ENCODE data around the gene MCAM.

The MCAM gene

DNA sequence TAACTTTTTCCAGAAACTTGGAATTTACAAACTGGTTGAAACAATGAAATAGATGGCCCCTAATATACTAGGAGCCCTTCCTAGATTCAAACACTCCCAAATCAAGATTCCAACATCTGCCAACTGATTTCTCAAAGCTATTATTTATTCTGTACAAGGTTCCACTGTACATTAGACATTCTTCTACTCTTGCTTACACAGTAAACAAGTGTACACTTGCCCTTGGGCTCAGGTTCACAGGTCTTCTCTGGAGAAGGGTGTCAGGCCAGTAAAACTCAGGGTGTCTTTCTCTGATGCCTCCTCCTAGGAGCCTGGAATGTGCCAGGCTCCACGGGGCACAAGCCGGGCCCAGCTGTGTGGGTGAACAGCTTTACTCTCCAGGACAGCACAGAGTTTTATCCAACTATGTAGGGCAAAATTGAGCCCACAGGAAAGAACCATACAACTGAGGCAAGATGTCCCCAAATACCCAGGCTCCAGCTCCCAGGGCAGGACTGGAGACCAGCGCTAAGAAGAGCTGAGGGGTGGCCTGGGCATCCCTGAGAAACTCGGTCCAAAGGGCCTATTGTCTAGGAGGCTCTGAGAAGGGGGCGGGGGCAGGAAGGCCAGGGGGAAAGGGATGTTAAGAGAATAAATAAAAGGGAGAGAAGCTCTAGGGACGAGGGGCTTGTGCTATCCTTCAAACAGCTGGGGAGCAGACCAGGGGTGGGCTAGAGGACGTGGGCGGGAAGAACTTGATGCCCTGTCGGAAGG, 38.3 kb upstream of the MCAM start:
- Mint-ChIP-seq H3K36me3 (no peaks in the 10 kb centered on the region), H3K27me3 (peaks cover 47 to 69% of the 10 kb centered on the region in 2 donors), H3K27ac (no peak overlapping the region), H3K9me3 (no peaks in the 10 kb centered on the region), H3K4me3 (peak overlapping the region; percentile 14 to 21), H3K4me1 (peaks cover 18 to 38% of the 10 kb centered on the region in 2 donors)
- no peak for ATAC-seq (replicated peaks)
- no peak for DNase-seq

DNA sequence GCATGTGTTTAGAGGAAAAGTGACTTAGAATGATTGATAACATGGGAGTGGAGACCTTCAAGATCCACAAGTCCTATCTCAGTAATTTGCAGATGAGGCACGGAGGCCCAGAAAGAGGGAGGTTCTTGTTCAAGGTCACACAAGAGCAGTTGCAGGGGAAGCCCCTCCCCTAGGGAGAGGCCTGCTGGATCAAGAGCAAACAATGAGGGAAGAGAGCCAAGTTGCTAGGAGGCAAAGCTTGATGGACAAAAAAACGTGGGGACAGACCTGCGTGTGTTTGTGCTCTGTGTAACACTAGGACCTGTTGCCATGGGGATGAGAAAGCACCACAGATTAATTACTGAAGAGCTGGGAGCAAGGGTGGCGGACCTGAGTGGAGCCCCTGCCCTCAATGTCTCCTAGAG, 35.9 kb upstream of the MCAM start:
- Mint-ChIP-seq H3K27ac (no peak overlapping the region), H3K27me3 (peaks cover 47 to 81% of the 10 kb centered on the region in 2 donors), H3K9me3 (no peaks in the 10 kb centered on the region), H3K36me3 (no peaks in the 10 kb centered on the region), H3K4me3 (no peak overlapping the region), H3K4me1 (peaks cover 11 to 17% of the 10 kb centered on the region in 2 donors)
- no peak for ATAC-seq (replicated peaks)
- DNase-seq: no peak

DNA sequence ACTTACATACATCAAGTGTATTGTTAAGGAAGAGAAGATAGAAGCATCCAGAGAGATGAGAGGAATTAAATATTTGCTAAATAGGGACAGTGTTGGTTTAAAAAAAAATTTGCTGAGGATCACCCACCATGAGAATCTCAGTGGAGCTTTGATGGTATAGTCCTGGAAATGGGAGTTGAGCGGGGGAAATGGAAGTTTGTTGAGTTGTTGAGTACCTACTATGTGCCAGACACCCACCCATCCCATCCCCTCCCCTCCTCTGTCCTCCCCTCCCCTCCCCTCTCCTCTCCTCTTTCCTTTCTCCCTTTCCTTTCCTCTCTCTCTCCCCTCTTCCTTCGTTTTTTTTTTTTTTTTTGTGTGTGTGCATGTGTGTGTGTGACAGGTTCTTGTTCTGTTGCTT, 34.3 kb upstream of the MCAM start:
- ATAC-seq (replicated peaks): no peak
- Mint-ChIP-seq H3K36me3 (no peaks in the 10 kb centered on the region), H3K4me3 (no peak overlapping the region), H3K9me3 (no peaks in the 10 kb centered on the region), H3K4me1 (peaks cover 1 to 3% of the 10 kb centered on the region in 2 donors), H3K27me3 (peaks cover 47 to 82% of the 10 kb centered on the region in 2 donors), H3K27ac (peak overlapping the region; percentile 38)
- DNase-seq: no peak

DNA sequence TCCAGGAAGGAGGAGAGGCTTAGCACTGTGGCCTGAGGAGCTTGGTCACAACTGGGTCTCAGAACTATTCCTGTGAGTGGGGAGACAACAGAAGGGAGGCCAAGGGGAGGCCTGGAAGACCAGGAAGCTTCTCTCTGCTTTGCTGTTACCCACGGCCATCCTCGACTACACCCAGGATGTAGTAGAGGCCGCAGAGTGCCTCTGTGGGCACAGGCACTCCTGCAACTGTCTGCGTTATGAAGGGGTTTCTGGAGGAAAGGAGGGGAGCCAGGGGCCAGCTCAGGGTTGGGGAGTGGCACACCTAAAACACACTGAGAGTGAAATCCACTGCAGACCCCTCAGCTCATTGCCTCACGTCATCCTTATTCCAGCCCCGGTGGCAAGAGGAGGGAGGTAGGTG, 33.4 kb upstream of the MCAM start:
- H3K27me3 Mint-ChIP-seq: peaks cover 48 to 82% of the 10 kb centered on the region in 2 donors
- ATAC-seq (replicated peaks) (no peak), DNase-seq (no peak)
- H3K36me3 Mint-ChIP-seq: no peaks in the 10 kb centered on the region
- no peaks in the 10 kb centered on the region for H3K9me3 Mint-ChIP-seq
- no peak overlapping the region for H3K27ac Mint-ChIP-seq
- no peak overlapping the region for H3K4me3 Mint-ChIP-seq
- H3K4me1 Mint-ChIP-seq: no peaks in the 10 kb centered on the region

DNA sequence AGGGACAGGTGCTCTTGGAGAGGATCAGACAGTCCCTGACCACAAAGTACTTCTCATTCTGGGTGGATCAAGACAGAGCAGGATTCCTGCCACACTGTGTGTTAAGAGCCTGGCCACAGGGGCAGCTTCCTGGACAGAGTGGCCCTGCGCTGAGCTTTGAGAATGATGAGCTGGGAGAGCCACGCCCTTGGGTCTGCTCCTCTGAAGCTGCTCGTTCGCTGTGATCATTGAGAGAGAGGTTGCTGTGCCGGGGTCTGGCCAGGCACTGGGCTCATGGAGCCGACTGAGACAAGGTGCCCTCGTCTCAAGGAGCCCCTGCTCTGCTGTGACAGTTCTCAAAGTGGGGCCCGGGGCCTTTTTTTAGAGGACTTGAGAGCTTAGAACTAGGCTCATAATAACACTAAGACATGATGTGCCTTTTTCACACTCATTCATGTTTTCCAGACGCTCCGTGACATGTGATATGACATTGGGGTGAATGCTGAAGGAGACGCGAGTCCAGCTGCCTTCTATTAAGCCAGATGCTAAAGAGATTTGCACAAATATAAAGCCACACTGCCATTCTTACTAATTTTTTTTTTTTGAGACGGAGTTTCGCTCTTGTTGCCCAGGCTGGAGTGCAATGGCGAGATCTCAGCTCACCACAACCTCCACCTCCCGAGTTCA, 31.1 kb upstream of the MCAM start:
- no peak overlapping the region for H3K4me3 Mint-ChIP-seq
- H3K4me1 Mint-ChIP-seq: no peaks in the 10 kb centered on the region
- ATAC-seq (replicated peaks) (no peak), DNase-seq (no peak)
- H3K27me3 Mint-ChIP-seq: peaks cover 63 to 83% of the 10 kb centered on the region in 2 donors
- H3K27ac Mint-ChIP-seq: no peak overlapping the region
- no peaks in the 10 kb centered on the region for H3K36me3 Mint-ChIP-seq
- no peaks in the 10 kb centered on the region for H3K9me3 Mint-ChIP-seq

DNA sequence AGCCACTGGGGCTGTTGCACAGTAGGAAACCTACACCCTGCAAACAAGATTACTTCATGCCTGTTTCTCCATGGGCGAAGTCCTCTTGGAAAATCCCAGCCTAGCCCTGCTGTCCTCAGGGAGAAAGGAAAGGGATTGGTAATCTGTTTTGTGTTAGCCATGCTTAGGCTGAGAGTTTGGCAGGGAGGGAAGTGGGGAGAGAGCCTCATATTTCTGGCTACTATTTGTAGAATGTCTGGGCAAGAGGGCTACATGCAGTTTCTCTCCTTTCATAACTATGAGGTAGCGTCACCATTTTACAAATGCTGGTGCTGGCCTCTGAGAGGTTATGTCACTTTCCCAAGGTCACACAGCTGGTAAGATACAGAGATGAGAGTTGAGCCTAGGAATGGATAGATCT, 30.3 kb upstream of the MCAM start:
- no peak for DNase-seq
- no peaks in the 10 kb centered on the region for H3K4me1 Mint-ChIP-seq
- ATAC-seq (replicated peaks): no peak
- no peak overlapping the region for H3K4me3 Mint-ChIP-seq
- no peak overlapping the region for H3K27ac Mint-ChIP-seq
- no peaks in the 10 kb centered on the region for H3K36me3 Mint-ChIP-seq
- peaks cover 64 to 84% of the 10 kb centered on the region in 2 donors for H3K27me3 Mint-ChIP-seq
- no peaks in the 10 kb centered on the region for H3K9me3 Mint-ChIP-seq

DNA sequence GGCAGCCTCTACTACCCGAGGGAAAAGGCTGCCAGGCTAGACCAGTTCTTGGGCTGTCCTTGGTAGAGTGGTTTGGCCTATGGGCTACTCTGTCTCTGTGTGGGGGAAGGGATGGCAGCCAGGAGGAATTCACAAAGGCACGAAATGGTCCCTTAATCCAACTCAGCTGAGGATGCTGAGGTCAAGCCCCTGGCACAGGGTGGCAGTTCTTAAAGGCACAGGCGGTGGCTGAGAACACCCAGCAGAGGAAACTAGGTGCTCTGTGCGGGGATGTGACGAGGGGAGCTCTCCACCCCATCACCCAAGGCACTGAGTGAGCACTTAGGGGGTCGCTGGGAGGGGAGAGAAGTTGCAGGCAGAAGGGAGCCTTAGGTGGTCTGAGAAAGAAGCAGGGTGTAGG, 29.7 kb upstream of the MCAM start, which contains the start of gene MFRP:
Gene MFRP (minus strand): TSS at position 101 of the 400 bp plus-strand sequence. CDS start 192 bp downstream, outside the sequence.
- Mint-ChIP-seq H3K27ac (no peak within 1 kb of the TSS), H3K4me3 (no peak within 1 kb of the TSS)

DNA sequence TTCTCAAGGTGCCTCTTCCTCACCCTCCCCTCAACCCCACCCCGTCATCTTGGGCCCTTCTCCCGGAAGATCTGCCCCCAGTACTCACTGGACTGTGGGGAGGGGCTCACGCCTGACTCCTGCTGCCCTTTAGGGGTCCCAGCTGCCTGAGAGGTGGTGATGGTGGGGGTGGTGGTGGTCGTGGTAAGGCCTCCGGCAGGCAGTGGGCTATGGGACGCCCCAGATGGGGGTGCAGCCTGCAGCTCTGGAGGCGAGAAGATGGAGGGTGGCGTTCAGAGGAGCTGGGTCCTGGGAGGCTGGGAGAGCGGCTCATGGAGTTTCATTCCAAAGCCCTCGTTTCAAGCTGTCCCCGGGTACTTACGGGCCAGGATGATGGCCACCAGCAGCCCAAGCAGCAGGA, 28.8 kb upstream of the MCAM start:
- Mint-ChIP-seq H3K27ac (no peak overlapping the region), H3K36me3 (no peaks in the 10 kb centered on the region), H3K4me1 (peaks cover 8 to 12% of the 10 kb centered on the region in 2 donors), H3K27me3 (peaks cover 62 to 83% of the 10 kb centered on the region in 2 donors), H3K4me3 (no peak overlapping the region), H3K9me3 (no peaks in the 10 kb centered on the region)
- ATAC-seq (replicated peaks) (no peak), DNase-seq (no peak)

More for the DNA sequence above, 29.7 kb upstream of the MCAM start, which contains the start of gene MFRP:
- Mint-ChIP-seq H3K4me1 (peaks cover 0 to 3% of the 10 kb centered on the region in 2 donors), H3K36me3 (no peaks in the 10 kb centered on the region), H3K27me3 (peaks cover 63 to 83% of the 10 kb centered on the region in 2 donors), H3K9me3 (no peaks in the 10 kb centered on the region)
- DNase-seq: no peak
- ATAC-seq (replicated peaks): no peak

DNA sequence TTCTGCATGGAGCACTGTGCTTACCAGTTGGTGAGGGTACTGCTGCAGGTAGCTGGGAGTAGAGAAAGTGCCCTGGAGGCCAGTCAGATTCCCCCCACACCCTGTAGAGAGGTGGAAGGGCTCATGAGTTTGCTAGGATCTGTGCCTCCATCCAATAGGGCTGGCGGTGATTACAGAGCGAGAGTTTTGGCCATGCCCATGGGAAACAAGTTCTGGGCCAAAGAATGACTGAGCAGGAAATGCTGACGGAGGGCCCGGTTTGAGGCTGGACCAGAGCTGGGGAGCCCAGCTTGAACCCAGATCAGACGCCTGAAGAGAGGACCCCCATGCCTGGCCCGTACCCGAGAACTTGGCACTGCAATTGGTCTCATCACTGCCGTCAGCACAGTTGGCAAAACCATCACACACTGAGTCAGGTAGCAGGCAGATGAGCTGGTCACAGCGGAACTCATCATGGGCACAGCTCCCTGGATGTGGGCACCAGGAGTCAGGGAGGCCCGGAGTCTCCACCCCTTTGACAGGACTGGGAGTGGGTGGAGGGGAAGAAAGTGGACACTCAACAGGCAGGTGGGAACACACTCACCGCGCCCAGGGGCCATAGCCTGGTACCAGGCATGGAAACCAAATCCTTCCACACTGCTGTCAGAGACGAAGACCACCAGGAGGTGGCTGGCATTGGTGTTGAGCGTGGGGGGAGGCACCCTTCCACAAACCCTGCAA, 27.5 kb upstream of the MCAM start:
- ATAC-seq (replicated peaks) (no peak), DNase-seq (no peak)
- Mint-ChIP-seq H3K27me3 (peaks cover 64 to 75% of the 10 kb centered on the region in 2 donors), H3K4me3 (no peak overlapping the region), H3K9me3 (no peaks in the 10 kb centered on the region), H3K36me3 (peaks cover 0 to under 1% of the 10 kb centered on the region in 2 donors), H3K27ac (no peak overlapping the region), H3K4me1 (peaks cover 9 to 15% of the 10 kb centered on the region in 2 donors)

DNA sequence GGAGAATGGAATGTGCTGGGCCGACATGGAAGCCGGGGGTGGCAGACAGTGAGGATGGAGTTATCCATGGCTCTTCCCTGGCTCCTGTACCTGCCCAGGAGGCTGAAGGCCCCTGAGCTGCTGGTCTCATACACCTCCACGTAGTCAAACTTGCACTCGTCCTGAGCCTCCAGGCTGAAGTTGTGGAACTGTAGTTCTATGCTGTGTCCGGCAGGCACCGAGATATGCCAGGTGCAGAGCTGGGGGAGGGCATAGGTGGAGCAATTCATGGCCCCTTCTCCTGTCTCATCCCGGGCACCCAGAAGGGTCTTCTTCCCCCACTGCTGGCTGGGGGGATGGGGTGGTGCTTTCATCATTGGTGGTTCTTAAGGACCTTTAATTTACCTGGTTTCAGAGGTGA, 26.8 kb upstream of the MCAM start:
- ATAC-seq (replicated peaks) (no peak), DNase-seq (no peak)
- Mint-ChIP-seq H3K27me3 (peaks cover 71 to 82% of the 10 kb centered on the region in 2 donors), H3K4me3 (no peak overlapping the region), H3K9me3 (no peaks in the 10 kb centered on the region), H3K27ac (no peak overlapping the region), H3K4me1 (peaks cover 12 to 22% of the 10 kb centered on the region in 2 donors), H3K36me3 (peaks cover 4 to 7% of the 10 kb centered on the region in 2 donors)

DNA sequence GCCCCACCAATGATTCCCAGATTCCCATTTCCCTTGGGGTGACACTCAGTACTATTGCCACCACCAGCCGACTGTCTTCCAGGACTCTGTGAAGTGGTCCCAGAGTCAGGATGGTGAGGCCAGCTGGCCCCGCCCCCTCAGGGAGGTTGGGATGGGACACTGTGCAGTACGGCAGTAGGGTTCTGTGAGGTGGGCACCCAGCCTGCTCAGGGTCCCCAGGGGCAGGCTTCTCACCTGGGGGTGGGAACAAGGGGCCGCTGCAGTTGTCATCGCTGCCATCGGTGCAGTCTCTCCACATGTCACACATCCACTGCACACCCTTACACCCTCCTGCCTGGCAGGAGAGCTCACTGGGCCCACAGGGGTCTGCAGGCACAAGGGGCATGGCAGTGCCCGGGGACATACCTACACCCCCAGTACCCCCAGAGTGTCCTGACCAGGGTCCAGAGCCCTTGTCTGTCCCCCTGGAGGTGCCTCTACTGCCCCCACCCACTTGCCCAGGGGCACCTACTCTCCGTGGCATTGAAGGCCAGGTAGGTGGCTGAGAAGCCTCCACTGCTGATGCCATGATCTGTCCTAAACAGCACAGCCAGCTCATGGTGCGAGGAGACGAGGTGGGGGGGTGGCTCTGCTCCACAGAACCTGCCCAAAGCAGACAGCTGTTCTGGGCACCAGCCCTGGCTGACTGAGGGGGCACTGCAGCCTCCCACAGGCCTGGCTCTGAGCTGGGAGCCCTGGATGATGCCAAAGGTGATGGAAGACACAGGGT, 25.6 kb upstream of the MCAM start:
- ATAC-seq (replicated peaks) (no peak), DNase-seq (no peak)
- Mint-ChIP-seq H3K27ac (no peak overlapping the region), H3K4me1 (peaks cover 15 to 33% of the 10 kb centered on the region in 2 donors), H3K27me3 (peaks cover 76 to 81% of the 10 kb centered on the region in 2 donors), H3K9me3 (no peaks in the 10 kb centered on the region), H3K36me3 (peaks cover 4 to 15% of the 10 kb centered on the region in 2 donors), H3K4me3 (no peak overlapping the region)

DNA sequence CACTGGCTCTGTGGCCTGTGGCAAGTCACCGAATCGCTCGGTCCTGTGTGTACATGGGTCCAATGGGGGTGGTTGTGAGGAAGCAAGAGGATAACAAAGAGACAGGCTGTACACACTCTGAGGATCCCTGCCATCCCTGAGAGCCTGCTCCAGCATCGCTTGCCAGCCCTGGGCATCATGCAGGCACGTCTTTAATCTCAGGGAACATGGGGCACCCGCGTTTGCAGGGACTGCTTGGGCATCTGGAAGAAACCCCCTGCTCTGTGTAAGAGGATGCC, 25.0 kb upstream of the MCAM start:
- Mint-ChIP-seq H3K4me1 (peaks cover 17 to 39% of the 10 kb centered on the region in 2 donors), H3K27ac (no peak overlapping the region), H3K4me3 (no peak overlapping the region), H3K9me3 (no peaks in the 10 kb centered on the region), H3K27me3 (peaks cover 70 to 77% of the 10 kb centered on the region in 2 donors), H3K36me3 (peaks cover 4 to 20% of the 10 kb centered on the region in 2 donors)
- ATAC-seq (replicated peaks) (no peak), DNase-seq (no peak)

DNA sequence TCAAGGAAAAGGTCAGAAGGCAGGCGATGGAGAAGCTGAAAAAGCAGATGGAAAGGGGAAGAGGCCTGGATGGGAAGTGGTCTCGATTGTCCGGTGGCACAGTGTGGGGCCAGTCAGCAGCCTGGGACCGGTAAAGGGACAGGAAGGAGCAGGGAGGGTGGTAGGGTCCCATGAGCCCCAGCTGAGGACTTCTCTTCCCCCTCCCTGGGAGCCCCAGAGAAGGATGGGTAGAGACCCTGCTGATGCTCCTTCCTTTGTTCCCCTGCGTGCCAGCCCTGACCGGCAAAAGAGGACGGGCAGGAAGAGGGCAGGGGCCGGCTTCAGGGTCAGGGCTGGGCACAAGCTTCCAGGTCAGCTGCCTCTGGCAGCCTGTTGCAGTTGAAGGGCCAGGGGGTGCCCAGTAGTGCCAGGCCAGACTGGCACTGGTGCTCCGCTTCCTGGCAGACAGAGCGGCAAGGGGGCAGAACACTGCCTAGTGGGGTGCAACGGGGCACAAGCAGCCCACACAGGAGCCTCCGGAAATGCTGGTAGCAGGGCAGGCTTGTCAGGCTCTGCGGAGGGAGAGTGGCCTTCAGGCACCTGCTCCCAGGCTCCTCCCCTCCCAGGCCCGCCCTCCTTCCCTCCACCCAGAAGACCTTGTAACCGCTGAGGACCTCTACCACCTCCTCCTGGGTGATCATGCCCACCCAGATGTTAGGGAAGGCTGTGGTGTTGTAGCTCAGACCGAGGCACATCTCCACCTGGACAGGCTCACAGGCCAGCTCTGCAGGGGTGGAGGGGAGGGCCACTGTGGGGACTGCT, 24.5 kb upstream of the MCAM start:
- ATAC-seq (replicated peaks): peak; percentile 14 to 19
- peaks cover 65 to 71% of the 10 kb centered on the region in 2 donors for H3K27me3 Mint-ChIP-seq
- H3K27ac Mint-ChIP-seq: no peak overlapping the region
- H3K4me3 Mint-ChIP-seq: peak overlapping the region in 1 of 2 donors; percentile 2
- DNase-seq: no peak
- H3K9me3 Mint-ChIP-seq: no peaks in the 10 kb centered on the region
- peaks cover 21 to 44% of the 10 kb centered on the region in 2 donors for H3K4me1 Mint-ChIP-seq
- H3K36me3 Mint-ChIP-seq: peaks cover 4 to 26% of the 10 kb centered on the region in 2 donors

Measured in stimulated activated naive B cell treated with anti-CD40 and anti-IgM and Interleukin-4, amounts not matched to agents 10 μg/mL and 1 μg/mL and 100 μg/mL, for 72 hours (primary cell).